Esophagus squamous epithelium (tissue), 5 donors: Measurements from ENCODE around the gene ZNF133. TPM values are rescaled to one million over a fixed set of nuclear protein-coding genes. Genes with fewer than 3 reads are reported as not detected.
"Not testable (repeated sequence)": the region's sequence is repeated elsewhere in the genome, so short reads cannot be mapped to it uniquely, and the experiment has no call there.

ENCODE experiments used
- DNase-seq: peaks from one replicate; lab custom pipeline; 2025; lab: John Stamatoyannopoulos, UW
- H3K27ac ChIP-seq, 4 donors: fragments of 200-600 bp; sonication (generic); one replicate each; pipeline ENCODE4 v1.5.1; 2016 to 2019; ENCODE audit warnings: mild to moderate bottlenecking in 1 of 4
- H3K27me3 ChIP-seq, 4 donors: fragments of 200-600 bp; sonication (generic); 1 replicate in 3 of 4; 2 replicates in 1 of 4; pipeline versions ENCODE4 v1.5.1 to v1.6.0; 2017 to 2021; ENCODE audit warnings: antibody characterized with exemption in 1 of 4
- H3K36me3 ChIP-seq, 3 donors: fragments of 200-600 bp; sonication (generic); one replicate each; pipeline ENCODE4 v1.5.1; 2016 to 2019
- H3K4me1 ChIP-seq, 3 donors: fragments of 200-600 bp; sonication (generic); one replicate each; pipeline ENCODE4 v1.5.1; 2017 to 2019
- H3K4me3 ChIP-seq, 4 donors: fragments of 200-600 bp; sonication (generic); 1 replicate in 3 of 4; 2 replicates in 1 of 4; pipeline ENCODE4 v1.5.1; 2016 to 2019; ENCODE audit warnings: mild to moderate bottlenecking in 2 of 4, moderate library complexity in 1 of 4
- H3K9me3 ChIP-seq, 3 donors: fragments of 200-600 bp; sonication (generic); one replicate each; pipeline ENCODE4 v1.5.1; 2016 to 2019
- POLR2A ChIP-seq, 4 donors: fragments of 450-650 bp; IDR thresholded peaks; one replicate each; pipeline ENCODE4 v1.6.1; 2017; ENCODE audit warnings: antibody characterized with exemption in 4 of 4, mild to moderate bottlenecking in 4 of 4, moderate library complexity in 3 of 4
- WGBS, 2 donors: methylation state at CpG; one replicate each; pipeline ENCODE4 v1.1.5; 2018; 5-methylcytosine and 5-hydroxymethylcytosine counted together
- intact Hi-C: fragments of 100-400 bp; cut with DNase I; formaldehyde crosslinking; loops from one replicate; pipeline ENCODE4 v1.15.0; 2022
- total RNA-seq, 4 donors: library from RNA; depleted of rRNA; stranded (reverse); fragments of >200 nt; gene quantifications; one replicate each; pipeline ENCODE4 v1.1.0, GENCODE V29; 2016
- TF ChIP-seq, protein P1 (sequence below), 6 experiments: fragments of 450-650 bp in 4 of 6; fragments of 200-600 bp in 2 of 6; sonication (generic) in 2 of 6; IDR thresholded peaks; one replicate each; pipeline ENCODE4 v1.5.1; 2016 to 2019; ENCODE audit warnings: antibody characterized with exemption in 6 of 6, mild to moderate bottlenecking in 4 of 6, moderate library complexity in 4 of 6
- donor health status: DM: yes; HTN: yes; CAD: no.

Gene ZNF133
- total RNA-seq, 4 donors from 2014 or later: 10.1 to 20.2 (median 13.7) TPM

DNA sequence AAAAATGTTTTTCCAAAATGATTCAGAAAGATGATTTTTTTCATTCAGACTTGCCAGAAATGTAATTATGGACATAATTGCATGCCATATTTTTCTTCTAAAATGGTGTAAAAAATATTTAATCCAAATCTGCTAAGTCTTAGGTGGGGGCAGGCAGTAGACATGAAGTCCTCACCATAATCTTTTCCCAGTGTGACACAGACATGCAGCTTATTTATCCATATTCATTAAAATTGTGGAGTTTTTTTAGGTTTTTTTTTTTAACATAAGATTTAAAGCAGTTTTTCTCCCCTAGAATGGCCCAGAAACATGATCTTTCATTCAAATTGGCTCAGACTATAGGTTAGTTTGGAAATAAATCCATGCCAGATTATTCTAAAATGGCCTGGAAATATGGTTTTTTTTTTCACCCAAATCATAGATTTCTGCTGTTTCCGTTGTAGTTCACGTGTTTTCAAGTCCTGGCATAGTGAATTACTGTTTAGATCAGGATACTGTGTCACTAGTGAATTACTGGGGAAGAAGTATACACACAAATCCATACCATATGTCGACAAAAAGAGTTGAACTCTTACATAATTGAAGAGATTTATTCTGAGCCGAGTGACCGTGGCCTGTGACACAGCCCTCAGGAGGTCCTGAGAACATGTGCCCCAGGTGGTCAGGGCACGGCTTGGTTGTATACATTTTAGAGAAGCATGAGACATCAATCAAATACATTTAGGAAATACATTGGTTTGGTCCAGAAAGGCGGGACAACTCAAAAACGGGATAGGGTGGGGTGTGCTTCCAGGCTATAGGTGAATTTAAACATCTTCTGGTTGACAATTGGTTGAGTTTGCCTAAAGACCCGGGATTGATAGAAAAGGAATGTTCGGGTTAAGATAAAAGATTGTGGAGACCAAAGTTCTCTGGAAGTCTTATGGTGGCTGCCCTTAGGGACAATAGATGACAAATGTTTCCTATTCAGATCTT, 33.9 kb downstream of the ZNF133 start:
- WGBS, 2 donors: 85 to 91% methylated on average over 10 of the region's 10 CpGs
- H3K4me3 ChIP-seq: no peak overlapping the region
- TF ChIP-seq POLR2A (IDR thresholded peaks at IDR 0.05): no peak
- TF ChIP-seq, protein P1, sequence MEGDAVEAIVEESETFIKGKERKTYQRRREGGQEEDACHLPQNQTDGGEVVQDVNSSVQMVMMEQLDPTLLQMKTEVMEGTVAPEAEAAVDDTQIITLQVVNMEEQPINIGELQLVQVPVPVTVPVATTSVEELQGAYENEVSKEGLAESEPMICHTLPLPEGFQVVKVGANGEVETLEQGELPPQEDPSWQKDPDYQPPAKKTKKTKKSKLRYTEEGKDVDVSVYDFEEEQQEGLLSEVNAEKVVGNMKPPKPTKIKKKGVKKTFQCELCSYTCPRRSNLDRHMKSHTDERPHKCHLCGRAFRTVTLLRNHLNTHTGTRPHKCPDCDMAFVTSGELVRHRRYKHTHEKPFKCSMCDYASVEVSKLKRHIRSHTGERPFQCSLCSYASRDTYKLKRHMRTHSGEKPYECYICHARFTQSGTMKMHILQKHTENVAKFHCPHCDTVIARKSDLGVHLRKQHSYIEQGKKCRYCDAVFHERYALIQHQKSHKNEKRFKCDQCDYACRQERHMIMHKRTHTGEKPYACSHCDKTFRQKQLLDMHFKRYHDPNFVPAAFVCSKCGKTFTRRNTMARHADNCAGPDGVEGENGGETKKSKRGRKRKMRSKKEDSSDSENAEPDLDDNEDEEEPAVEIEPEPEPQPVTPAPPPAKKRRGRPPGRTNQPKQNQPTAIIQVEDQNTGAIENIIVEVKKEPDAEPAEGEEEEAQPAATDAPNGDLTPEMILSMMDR (IDR thresholded peaks at IDR 0.05): no peak
- H3K9me3 ChIP-seq: no peaks in the 10 kb centered on the region
- DNase-seq: no peak
- no peaks in the 10 kb centered on the region for H3K27me3 ChIP-seq
- no peak overlapping the region for H3K27ac ChIP-seq
- H3K4me1 ChIP-seq: no peaks in the 10 kb centered on the region
- intact Hi-C loops: no loop called here
- H3K36me3 ChIP-seq: peaks cover 0 to 9% (median 0%) of the 10 kb centered on the region in 3 donors

DNA sequence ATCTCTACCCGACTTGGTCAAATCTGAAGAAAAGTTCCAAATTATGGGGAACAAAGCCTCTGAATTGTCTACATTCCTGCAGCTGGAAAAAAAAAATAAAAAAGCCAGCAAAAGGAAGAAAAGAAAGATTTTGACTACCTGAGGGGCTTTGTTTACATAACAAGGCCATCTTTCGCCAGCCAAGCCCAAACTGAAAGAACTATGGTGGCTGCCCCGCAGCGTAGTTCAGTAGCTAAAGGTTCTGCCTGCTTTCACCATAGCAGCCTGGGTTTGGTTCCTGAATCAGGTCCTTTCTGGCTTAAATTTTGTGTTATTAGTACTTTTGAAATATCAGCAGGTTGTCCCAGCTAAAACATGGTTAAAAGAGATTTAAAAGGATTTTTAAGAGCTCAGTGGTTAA, 35.4 kb downstream of the ZNF133 start:
- intact Hi-C loops: no loop called here
- Histone ChIP-seq H3K4me3 (no peak overlapping the region), H3K27ac (no peak overlapping the region), H3K27me3 (no peaks in the 10 kb centered on the region), H3K9me3 (peaks cover 0 to 5% (median 0%) of the 10 kb centered on the region in 3 donors), H3K36me3 (peaks cover 0 to under 1% (median 0%) of the 10 kb centered on the region in 3 donors), H3K4me1 (no peaks in the 10 kb centered on the region)
- DNase-seq: no peak
- WGBS, 2 donors: 85 to 89% methylated on average over 4 of the region's 4 CpGs
- no peak for TF ChIP-seq POLR2A (IDR thresholded peaks at IDR 0.05)
- TF ChIP-seq, protein P1 (IDR thresholded peaks at IDR 0.05): no peak

DNA sequence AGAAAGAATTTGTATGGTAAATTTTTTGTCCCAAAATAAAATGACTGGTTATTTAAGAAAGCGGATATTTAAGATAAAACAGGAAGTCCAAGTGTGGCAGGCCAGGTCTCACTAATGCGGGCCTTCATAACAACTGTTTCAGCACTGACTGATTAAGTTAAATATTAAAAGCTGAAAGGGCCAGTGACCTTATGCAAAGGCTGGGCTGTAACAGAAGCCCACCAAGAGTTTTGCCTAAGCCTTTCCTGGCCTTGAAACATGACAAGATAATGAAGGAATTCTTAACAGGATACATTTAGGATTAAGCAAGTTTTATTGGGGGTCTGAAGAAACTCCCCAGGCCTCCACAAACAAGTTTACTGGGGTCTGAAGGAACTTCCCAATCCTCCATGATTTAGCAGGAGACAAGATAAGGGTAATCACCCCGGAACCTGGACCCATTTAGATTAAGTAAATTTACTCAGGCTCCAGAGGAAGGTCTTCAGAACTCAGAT, 36.3 kb downstream of the ZNF133 start:
- TF ChIP-seq POLR2A (IDR thresholded peaks at IDR 0.05): no peak
- TF ChIP-seq, protein P1 (IDR thresholded peaks at IDR 0.05): no peak
- H3K9me3 ChIP-seq: peaks cover 0 to 5% (median 0%) of the 10 kb centered on the region in 3 donors
- intact Hi-C loops: no loop called here
- H3K27me3 ChIP-seq: no peaks in the 10 kb centered on the region
- DNase-seq: no peak
- no peaks in the 10 kb centered on the region for H3K36me3 ChIP-seq
- 54 to 64% methylated on average over 3 of the region's 3 CpGs for WGBS, 2 donors
- H3K27ac ChIP-seq: no peak overlapping the region
- H3K4me1 ChIP-seq: no peaks in the 10 kb centered on the region
- H3K4me3 ChIP-seq: no peak overlapping the region

DNA sequence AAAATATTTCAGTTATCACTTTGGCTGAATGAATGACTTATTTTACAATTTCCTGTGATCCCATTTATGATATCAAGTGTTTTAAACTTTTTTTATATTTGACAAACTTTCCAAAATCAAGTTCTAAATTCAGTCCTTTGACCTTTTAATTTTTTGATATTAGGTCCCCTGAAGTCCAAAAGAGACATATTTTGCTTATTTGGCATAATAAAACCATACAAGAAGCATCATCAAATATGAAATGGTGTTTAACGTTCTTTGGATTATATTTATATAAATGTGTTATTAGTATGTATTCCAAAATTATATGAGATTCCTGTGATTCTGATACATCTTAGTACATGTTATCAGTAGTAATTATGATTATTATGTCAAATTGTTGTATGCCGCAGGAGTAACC, 38.7 kb downstream of the ZNF133 start:
- 92 to 94% methylated on average over 2 of the region's 2 CpGs for WGBS, 2 donors
- TF ChIP-seq POLR2A (IDR thresholded peaks at IDR 0.05): no peak
- TF ChIP-seq, protein P1 (IDR thresholded peaks at IDR 0.05): no peak
- intact Hi-C loops: no loop called here
- H3K27ac ChIP-seq: no peak overlapping the region
- H3K4me3 ChIP-seq: no peak overlapping the region
- DNase-seq: no peak
- no peaks in the 10 kb centered on the region for H3K36me3 ChIP-seq
- no peaks in the 10 kb centered on the region for H3K4me1 ChIP-seq
- H3K27me3 ChIP-seq: no peaks in the 10 kb centered on the region
- H3K9me3 ChIP-seq: peaks cover 3 to 18% (median 4%) of the 10 kb centered on the region in 3 donors

DNA sequence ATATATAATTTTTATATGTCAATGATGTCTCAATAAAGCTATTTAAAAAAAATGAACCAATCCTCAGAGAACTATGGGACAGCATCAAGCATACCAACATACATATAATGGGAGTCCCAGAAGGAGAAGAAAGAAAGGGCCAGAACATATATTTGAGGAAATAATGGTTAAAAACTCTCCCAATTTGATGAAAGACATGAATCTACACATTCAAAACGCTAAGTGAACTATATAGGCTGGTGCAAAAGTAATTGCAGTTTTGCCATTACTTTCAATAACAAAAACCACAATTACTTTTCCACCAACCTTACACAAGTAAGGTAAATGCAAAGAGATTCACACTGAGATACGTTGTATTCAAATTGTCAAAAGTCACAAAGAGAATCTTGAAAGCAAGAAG, 43.4 kb downstream of the ZNF133 start:
- intact Hi-C loops: no loop called here
- 82 to 92% methylated on average over 2 of the region's 2 CpGs for WGBS, 2 donors
- Histone ChIP-seq H3K36me3 (no peaks in the 10 kb centered on the region), H3K27ac (no peak overlapping the region), H3K9me3 (peaks cover 4 to 35% (median 9%) of the 10 kb centered on the region in 3 donors), H3K4me3 (no peak overlapping the region), H3K4me1 (no peaks in the 10 kb centered on the region), H3K27me3 (no peaks in the 10 kb centered on the region)
- no peak for DNase-seq
- TF ChIP-seq, protein P1 (IDR thresholded peaks at IDR 0.05): no peak
- no peak for TF ChIP-seq POLR2A (IDR thresholded peaks at IDR 0.05)

DNA sequence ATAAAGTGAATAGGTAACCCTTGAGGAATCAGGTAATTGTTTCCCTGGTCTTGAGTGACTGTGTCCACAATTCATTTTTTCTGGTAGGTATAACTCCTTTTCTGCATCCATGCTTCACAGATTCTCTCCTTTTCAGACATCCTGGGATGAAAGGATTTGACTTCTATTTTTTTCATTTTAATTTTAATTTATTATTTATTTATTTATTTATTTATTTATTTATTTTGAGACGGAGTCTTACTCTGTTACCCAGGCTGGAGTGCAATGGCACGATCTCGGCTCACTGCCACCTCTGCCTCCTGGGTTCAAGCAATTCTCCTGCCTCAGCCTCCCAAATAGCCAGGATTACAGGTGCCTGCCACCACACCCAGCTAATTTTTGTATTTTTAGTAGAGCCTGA, 61.4 kb downstream of the ZNF133 start:
- DNase-seq, H3K9me3 ChIP-seq, H3K4me3 ChIP-seq, H3K27me3 ChIP-seq, H3K36me3 ChIP-seq, H3K4me1 ChIP-seq, H3K27ac ChIP-seq, intact Hi-C loops: not testable (repeated sequence)
- WGBS, 2 donors: 56 to 59% methylated on average over 3 of the region's 3 CpGs
